Glutamatergic neuron (in vitro differentiated cells): Measurements from ENCODE around the gene CNR1. TPM values are rescaled to one million over a fixed set of nuclear protein-coding genes. Genes with fewer than 3 reads are reported as not detected.

ENCODE experiments used
- DNase-seq: peaks from one replicate; pipeline ENCODE4 v3.0.0; 2022
- H3K27ac Mint-ChIP-seq: one replicate; pipeline ENCODE4 v1.8.0; 2020; ENCODE audit warnings: mild to moderate bottlenecking, mixed read lengths, inconsistent platforms; ENCODE audit not compliant: unreplicated experiment
- H3K27me3 Mint-ChIP-seq: one replicate; pipeline ENCODE4 v1.8.0; 2020; ENCODE audit warnings: mild to moderate bottlenecking, moderate library complexity, mixed read lengths, inconsistent platforms; ENCODE audit not compliant: unreplicated experiment
- H3K36me3 Mint-ChIP-seq: one replicate; pipeline ENCODE4 v1.8.0; 2020; ENCODE audit warnings: mild to moderate bottlenecking, mixed read lengths, inconsistent platforms; ENCODE audit not compliant: unreplicated experiment
- H3K4me1 Mint-ChIP-seq: one replicate; pipeline ENCODE4 v1.8.0; 2020; ENCODE audit warnings: mild to moderate bottlenecking, low read depth, mixed read lengths, inconsistent platforms; ENCODE audit not compliant: unreplicated experiment
- H3K4me3 Mint-ChIP-seq: one replicate; pipeline ENCODE4 v1.8.0; 2020; ENCODE audit warnings: mild to moderate bottlenecking, mixed read lengths, inconsistent platforms; ENCODE audit not compliant: unreplicated experiment
- H3K9me3 Mint-ChIP-seq: one replicate; pipeline ENCODE4 v1.8.0; 2020; ENCODE audit warnings: mild to moderate bottlenecking, moderate library complexity, mixed read lengths, inconsistent platforms; ENCODE audit not compliant: unreplicated experiment
- CTCF ChIP-seq: fragments of 200-600 bp; sonication (generic); IDR thresholded peaks from one replicate; pipeline ENCODE4 v1.5.0; 2021; ENCODE audit not compliant: partially characterized antibody, unreplicated experiment
- total RNA-seq: library from RNA; stranded (reverse); fragmentation: NEBNext Ultra II Directional; extraction: Animal tissue kit (Norgen Biotek cat#: 25700); gene quantifications from one replicate; pipeline ENCODE4 v1.2.1, GENCODE V29; 2021; ENCODE audit not compliant: unreplicated experiment

CNR1 gene
- total RNA-seq, 1 donor from 2014 or later, result 143 TPM

GRCh38 chr6:88171312-88171711 is 5.2 kb upstream of the CNR1 start:
- peaks cover 10% of the 10 kb centered on the region for H3K9me3 Mint-ChIP-seq
- H3K4me1 Mint-ChIP-seq, result peaks cover 14% of the 10 kb centered on the region
- H3K4me3 Mint-ChIP-seq, result no peak overlapping the region
- no peak for TF ChIP-seq CTCF
- H3K27ac Mint-ChIP-seq, result no peak overlapping the region
- H3K36me3 Mint-ChIP-seq, result no peaks in the 10 kb centered on the region
- no peak for DNase-seq
- peaks cover 9% of the 10 kb centered on the region for H3K27me3 Mint-ChIP-seq

GRCh38 chr6:88168362-88168761 is 2.2 kb upstream of the CNR1 start:
- no peak for TF ChIP-seq CTCF
- Mint-ChIP-seq H3K4me1 (peaks cover 23% of the 10 kb centered on the region), H3K4me3 (peak overlapping the region; percentile 26), H3K27ac (no peak overlapping the region), H3K9me3 (peaks cover 20% of the 10 kb centered on the region), H3K27me3 (peaks cover 17% of the 10 kb centered on the region), H3K36me3 (peaks cover 7% of the 10 kb centered on the region)
- no peak for DNase-seq

- Mint-ChIP-seq H3K36me3 (peaks cover 7% of the 10 kb centered on the region), H3K27ac (peak overlapping the region; percentile 85), H3K27me3 (peaks cover 17% of the 10 kb centered on the region), H3K4me1 (peaks cover 23% of the 10 kb centered on the region), H3K4me3 (peak overlapping the region; percentile 83), H3K9me3 (peaks cover 20% of the 10 kb centered on the region)
- peak; percentile 38 for DNase-seq
- no peak for TF ChIP-seq CTCF
Observed at GRCh38 chr6:88167352-88167937, 1.3 kb upstream of the CNR1 start.

- TF ChIP-seq CTCF, result no peak
- peak overlapping the region; percentile 96 for H3K27ac Mint-ChIP-seq
- peak overlapping the region; percentile 90 for H3K4me3 Mint-ChIP-seq
- DNase-seq, result peak; percentile 73
- peaks cover 20% of the 10 kb centered on the region for H3K9me3 Mint-ChIP-seq
- H3K27me3 Mint-ChIP-seq, result peaks cover 17% of the 10 kb centered on the region
- H3K4me1 Mint-ChIP-seq, result peaks cover 25% of the 10 kb centered on the region
- H3K36me3 Mint-ChIP-seq, result peaks cover 7% of the 10 kb centered on the region
Observed at GRCh38 chr6:88166493-88167351, 575 bp upstream of the CNR1 start.
